AG04449 (cell line): Measurements from ENCODE around the gene TRMT61A.

Source experiments
- CTCF ChIA-PET: fragments of 350-600 bp; formaldehyde crosslinking; extraction: SDS; loops from one replicate; lab custom pipeline; 2021; ENCODE audit warnings: antibody characterized with exemption; lab: Yijun Ruan, JAX
- POLR2A ChIA-PET: fragments of 400-600, 350-600 bp; formaldehyde crosslinking; extraction: SDS; loops from one replicate; lab custom pipeline; 2020; ENCODE audit warnings: antibody characterized with exemption, inconsistent platforms; lab: Yijun Ruan, JAX
- DNase-seq: peaks from one replicate; pipeline ENCODE4 v3.0.0-alpha.2; 2010; ENCODE audit warnings: low read depth, low spot score
- H3K4me3 ChIP-seq: 2 replicates; pipeline ENCODE4 v1.5.1; 2011; ENCODE audit warnings: low read depth, mild to moderate bottlenecking, control low read depth, low read length
- TF ChIP-seq, protein P1 (sequence below): IDR thresholded peaks from one replicate; pipeline ENCODE4 v1.5.1; 2011; ENCODE audit warnings: mild to moderate bottlenecking, moderate library complexity, low read length, control low read depth, inconsistent platforms; ENCODE audit not compliant: insufficient read depth; ENCODE audit errors: missing control alignments

TRMT61A gene

DNA sequence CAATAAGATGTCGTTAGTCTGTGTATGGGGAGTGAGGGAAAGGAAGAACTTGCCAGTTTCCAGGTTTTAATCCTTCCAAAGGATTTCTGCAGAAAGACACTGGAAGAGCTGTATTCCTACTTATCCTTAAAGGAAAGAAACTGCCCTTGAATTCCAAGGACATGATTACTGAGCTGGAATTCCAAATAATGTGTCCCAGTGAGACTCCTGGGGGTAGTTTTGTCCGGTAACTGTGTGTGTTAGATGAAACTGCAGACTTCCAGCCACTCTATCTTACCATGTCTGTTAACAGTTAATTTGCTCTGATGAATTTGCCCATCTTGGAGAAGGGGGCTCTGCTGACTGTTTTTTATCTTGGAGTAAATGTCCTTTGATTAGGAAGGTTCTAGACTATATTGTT is 39.4 kb upstream of the TRMT61A start:
- ChIA-PET CTCF (interaction anchor here (1.0 to 6.8 kb wide), 4 partner anchors 9 to 99 kb away, joined by 3 to 57 read pairs (median 6); no protein-coding TSS in a partner anchor), POLR2A (interaction anchor here (0.8 kb wide), 1 partner anchor 156 kb away, joined by 3 read pairs; the partner anchor contains the start of gene EIF5)
- TF ChIP-seq, protein P1, sequence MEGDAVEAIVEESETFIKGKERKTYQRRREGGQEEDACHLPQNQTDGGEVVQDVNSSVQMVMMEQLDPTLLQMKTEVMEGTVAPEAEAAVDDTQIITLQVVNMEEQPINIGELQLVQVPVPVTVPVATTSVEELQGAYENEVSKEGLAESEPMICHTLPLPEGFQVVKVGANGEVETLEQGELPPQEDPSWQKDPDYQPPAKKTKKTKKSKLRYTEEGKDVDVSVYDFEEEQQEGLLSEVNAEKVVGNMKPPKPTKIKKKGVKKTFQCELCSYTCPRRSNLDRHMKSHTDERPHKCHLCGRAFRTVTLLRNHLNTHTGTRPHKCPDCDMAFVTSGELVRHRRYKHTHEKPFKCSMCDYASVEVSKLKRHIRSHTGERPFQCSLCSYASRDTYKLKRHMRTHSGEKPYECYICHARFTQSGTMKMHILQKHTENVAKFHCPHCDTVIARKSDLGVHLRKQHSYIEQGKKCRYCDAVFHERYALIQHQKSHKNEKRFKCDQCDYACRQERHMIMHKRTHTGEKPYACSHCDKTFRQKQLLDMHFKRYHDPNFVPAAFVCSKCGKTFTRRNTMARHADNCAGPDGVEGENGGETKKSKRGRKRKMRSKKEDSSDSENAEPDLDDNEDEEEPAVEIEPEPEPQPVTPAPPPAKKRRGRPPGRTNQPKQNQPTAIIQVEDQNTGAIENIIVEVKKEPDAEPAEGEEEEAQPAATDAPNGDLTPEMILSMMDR, result no peak
- no peak overlapping the region for H3K4me3 ChIP-seq
- no peak for DNase-seq

DNA sequence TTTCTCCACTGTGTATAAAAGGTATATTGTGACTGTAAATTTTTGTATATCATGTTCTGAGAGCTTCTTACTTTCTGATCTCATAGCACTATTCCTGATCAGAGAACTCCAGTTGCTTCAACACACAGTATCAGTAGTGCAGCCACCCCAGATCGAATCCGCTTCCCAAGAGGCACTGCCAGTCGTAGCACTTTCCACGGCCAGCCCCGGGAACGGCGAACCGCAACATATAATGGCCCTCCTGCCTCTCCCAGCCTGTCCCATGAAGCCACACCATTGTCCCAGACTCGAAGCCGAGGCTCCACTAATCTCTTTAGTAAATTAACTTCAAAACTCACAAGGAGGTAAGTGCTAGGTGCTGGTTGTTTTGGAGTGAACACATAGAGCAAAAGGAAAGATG is 37.3 kb upstream of the TRMT61A start:
- CTCF ChIA-PET, result interaction anchor here (0.8 to 6.8 kb wide), 5 partner anchors 7 to 37 kb away, joined by 3 to 57 read pairs (median 5); no protein-coding TSS in a partner anchor
- TF ChIP-seq, protein P1, result no peak

DNA sequence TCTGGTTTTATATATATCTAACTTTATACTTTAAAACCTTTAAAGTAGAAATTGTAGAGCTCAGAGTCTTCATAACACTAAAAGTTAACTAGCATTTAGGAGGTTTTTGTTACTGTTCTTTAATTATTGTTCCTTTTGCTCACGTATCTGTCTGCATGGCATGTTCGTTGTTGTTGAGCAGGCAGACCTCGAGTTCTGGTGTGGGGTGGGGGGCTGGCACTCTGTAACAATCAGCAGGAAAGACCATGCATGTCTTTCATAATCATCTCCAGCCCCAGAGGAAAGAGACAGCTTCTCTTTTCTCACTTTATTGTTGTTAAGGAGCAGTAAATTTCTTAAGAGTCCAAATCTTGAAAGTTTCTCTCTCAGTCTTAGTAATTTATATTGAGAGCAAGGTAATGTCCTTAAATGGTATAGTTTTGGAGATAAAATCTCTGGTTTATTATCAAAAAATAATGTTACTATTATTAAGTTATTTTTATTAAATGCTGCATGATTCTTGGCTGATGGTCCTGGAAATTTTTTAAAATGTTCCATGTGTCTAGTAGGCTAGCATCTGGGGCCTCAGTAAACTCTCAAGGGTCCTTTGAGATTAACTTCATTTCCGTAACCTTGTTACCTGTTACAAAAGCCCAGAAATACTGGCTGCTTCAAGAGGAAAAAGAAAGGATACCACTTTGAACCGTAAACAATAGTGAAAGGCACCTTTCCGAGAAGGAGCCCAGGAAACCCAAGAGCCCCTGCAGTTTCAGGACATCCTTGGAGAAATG is 36.7 kb upstream of the TRMT61A start:
- no peak for DNase-seq
- ChIA-PET CTCF (interaction anchor here (0.8 to 6.8 kb wide), 6 partner anchors 7 to 36 kb away, joined by 3 to 57 read pairs (median 7); no protein-coding TSS in a partner anchor), POLR2A (no interaction called here)
- TF ChIP-seq, protein P1, result no peak
- no peak overlapping the region for H3K4me3 ChIP-seq

More for the DNA sequence above, 37.3 kb upstream of the TRMT61A start:
- POLR2A ChIA-PET, result no interaction called here
- H3K4me3 ChIP-seq, result no peak overlapping the region
- no peak for DNase-seq

DNA sequence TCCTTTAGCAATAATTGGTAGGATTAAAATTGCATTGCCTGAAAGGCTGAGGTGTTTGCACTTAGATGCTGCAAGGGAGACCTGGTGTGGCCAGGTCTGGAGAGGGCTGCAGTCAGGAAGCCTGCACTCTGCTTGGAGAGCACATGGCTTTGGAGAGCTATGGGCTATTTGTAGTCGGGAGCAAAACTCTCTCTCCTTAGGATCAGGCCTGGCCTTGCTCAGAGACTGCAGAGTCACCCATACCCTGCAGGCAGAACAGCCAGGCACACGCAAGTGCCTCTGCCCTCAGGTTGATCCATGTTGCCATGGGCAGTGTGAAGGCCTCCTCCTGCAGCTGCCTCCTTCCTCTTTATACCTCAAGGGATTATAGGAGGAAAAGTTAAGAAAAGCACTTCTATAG is 33.1 kb upstream of the TRMT61A start:
- ChIA-PET POLR2A (no interaction called here), CTCF (interaction anchor here (0.9 to 1.5 kb wide), 2 partner anchors 10 to 51 kb away, joined by 4 to 5 read pairs; no protein-coding TSS in a partner anchor)
- no peak overlapping the region for H3K4me3 ChIP-seq
- TF ChIP-seq, protein P1, result no peak
- DNase-seq, result no peak

DNA sequence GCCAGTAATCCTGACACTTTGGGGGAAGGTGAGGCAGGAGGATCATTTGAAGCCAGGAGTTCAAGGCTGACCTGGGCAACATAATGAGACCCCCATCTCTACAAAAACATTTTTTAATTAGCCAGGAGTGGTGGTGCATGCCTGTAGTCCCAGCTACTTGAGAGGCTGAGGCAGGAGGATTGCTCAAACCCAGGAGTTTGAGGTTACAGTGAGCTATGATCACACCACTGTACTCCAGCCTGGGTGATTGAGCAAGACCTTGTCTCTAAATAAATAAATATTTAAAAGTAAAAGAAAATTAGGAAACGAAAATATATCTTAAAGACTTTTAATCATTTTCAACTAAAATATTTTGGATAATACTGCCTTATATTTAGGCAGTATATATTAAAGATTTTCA is 32.2 kb upstream of the TRMT61A start:
- POLR2A ChIA-PET, result no interaction called here

DNA sequence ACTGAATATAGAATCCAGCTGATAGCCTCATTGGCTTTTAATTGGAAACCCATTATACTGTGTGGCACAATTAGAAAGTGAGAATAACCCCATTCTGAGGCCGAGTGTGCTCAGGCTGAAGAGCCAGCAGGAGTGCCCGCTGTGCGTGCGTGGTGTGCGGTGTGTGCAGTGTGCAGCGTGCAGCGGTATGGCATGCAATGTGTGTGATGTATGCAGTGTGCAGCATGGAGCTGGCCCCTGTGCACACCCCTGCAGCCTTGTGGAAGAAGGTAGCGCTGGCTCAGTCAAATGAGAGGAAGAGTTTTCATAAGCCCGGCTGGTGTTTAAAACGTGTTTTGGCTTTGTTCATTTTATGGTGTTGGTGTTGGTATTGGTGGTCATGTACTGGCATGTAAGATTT is 29.3 kb upstream of the TRMT61A start:
- CTCF ChIA-PET, result interaction anchor here (0.8 to 12.9 kb wide), 19 partner anchors 10 to 110 kb away, joined by 3 to 175 read pairs (median 6); partner anchors contain the start of gene TRMT61A
- TF ChIP-seq, protein P1, result no peak
- H3K4me3 ChIP-seq, result no peak overlapping the region
- POLR2A ChIA-PET, result no interaction called here
- no peak for DNase-seq

More for the DNA sequence above, 32.2 kb upstream of the TRMT61A start:
- TF ChIP-seq, protein P1, result no peak
- no peak for DNase-seq
- CTCF ChIA-PET, result interaction anchor here (1.5 kb wide), 1 partner anchor 50 kb away, joined by 5 read pairs; no protein-coding TSS in a partner anchor
- H3K4me3 ChIP-seq, result no peak overlapping the region
